Type B pancreatic cell (in vitro differentiated cells): ENCODE data around the gene TPPP. TPM values are rescaled to one million over a fixed set of nuclear protein-coding genes. Genes with fewer than 3 reads are reported as not detected.

Source experiments
- DNase-seq: peaks from one replicate; pipeline ENCODE4 v3.0.0; 2021; ENCODE audit warnings: mixed read lengths; ENCODE audit not compliant: unreplicated experiment; ENCODE audit errors: extremely low spot score
- H3K27ac Mint-ChIP-seq: 2 replicates; pipeline ENCODE4 v1.8.0; 2021; ENCODE audit warnings: mild to moderate bottlenecking, mixed read lengths
- H3K27me3 Mint-ChIP-seq: 2 replicates; pipeline ENCODE4 v1.8.0; 2021; ENCODE audit warnings: mixed read lengths
- H3K36me3 Mint-ChIP-seq: 2 replicates; pipeline ENCODE4 v1.8.0; 2021; ENCODE audit warnings: mixed read lengths
- H3K4me1 Mint-ChIP-seq: one replicate; pipeline ENCODE4 v1.8.0; 2021; ENCODE audit warnings: mixed read lengths; ENCODE audit not compliant: unreplicated experiment
- H3K4me3 Mint-ChIP-seq: 2 replicates; pipeline ENCODE4 v1.8.0; 2021; ENCODE audit warnings: mild to moderate bottlenecking, mixed read lengths
- H3K9me3 Mint-ChIP-seq: 2 replicates; pipeline ENCODE4 v1.8.0; 2021; ENCODE audit warnings: mixed read lengths
- CTCF ChIP-seq: fragments of 200-600 bp; sonication (generic); conservative IDR thresholded peaks from 2 replicates; pipeline ENCODE4 v1.5.0; 2021; ENCODE audit warnings: antibody characterized with exemption, mild to moderate bottlenecking
- total RNA-seq: library from RNA; stranded (reverse); gene quantifications from 2 replicates; pipeline ENCODE4 v1.2.1, GENCODE V29; 2021; ENCODE audit warnings: low replicate concordance

Gene TPPP
- total RNA-seq, 1 donor from 2014 or later, result 5.0 TPM

DNA sequence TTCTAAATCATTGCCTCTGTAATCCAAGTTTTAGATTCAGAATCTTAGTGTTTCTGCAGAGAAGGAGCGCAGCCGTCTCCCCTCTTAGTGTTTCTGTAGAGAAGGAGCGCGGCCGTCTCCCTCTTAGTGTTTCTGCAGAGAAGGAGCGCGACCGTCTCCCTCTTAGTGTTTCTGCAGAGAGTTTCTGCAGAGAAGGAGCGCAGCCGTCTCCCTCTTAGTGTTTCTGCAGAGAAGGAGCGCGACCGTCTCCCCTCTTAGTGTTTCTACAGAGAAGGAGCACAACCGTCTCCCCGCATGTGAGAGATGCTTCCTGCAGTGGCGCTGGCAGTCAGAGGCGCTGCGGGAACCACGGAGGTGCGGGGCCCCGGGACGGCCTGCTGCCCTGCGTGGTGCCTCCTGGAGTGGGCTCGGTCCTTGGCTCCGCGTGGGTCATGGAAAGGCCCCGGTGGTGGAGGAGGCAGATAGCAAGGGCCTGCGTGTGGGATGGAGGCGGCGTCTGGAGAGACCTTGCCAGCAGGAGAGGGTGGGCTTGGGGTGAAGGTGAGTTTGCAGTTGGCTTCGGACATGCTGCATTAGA, 70.1 kb downstream of the TPPP start:
- H3K27me3 Mint-ChIP-seq, result no peaks in the 10 kb centered on the region
- no peak for DNase-seq
- H3K27ac Mint-ChIP-seq, result no peak overlapping the region
- no peak overlapping the region for H3K4me3 Mint-ChIP-seq
- H3K9me3 Mint-ChIP-seq, result no peaks in the 10 kb centered on the region
- TF ChIP-seq CTCF, result no peak
- H3K4me1 Mint-ChIP-seq, result no peaks in the 10 kb centered on the region
- peaks cover 17% of the 10 kb centered on the region for H3K36me3 Mint-ChIP-seq

GRCh38 chr5:622359-622758, 70.8 kb downstream of the TPPP start:
- DNase-seq, result no peak
- Mint-ChIP-seq H3K9me3 (no peaks in the 10 kb centered on the region), H3K27me3 (no peaks in the 10 kb centered on the region), H3K4me1 (no peaks in the 10 kb centered on the region), H3K36me3 (peaks cover 18% of the 10 kb centered on the region), H3K27ac (no peak overlapping the region), H3K4me3 (no peak overlapping the region)
- TF ChIP-seq CTCF, result no peak

GRCh38 chr5:621341-621761, 71.8 kb downstream of the TPPP start:
- no peak for TF ChIP-seq CTCF
- H3K4me1 Mint-ChIP-seq, result peaks cover 4% of the 10 kb centered on the region
- H3K9me3 Mint-ChIP-seq, result no peaks in the 10 kb centered on the region
- no peak overlapping the region for H3K27ac Mint-ChIP-seq
- H3K4me3 Mint-ChIP-seq, result no peak overlapping the region
- no peaks in the 10 kb centered on the region for H3K27me3 Mint-ChIP-seq
- H3K36me3 Mint-ChIP-seq, result peaks cover 15% of the 10 kb centered on the region
- DNase-seq, result no peak

- Mint-ChIP-seq H3K27ac (no peak overlapping the region), H3K4me3 (no peak overlapping the region), H3K27me3 (no peaks in the 10 kb centered on the region), H3K36me3 (peaks cover 19% of the 10 kb centered on the region), H3K9me3 (no peaks in the 10 kb centered on the region), H3K4me1 (peaks cover 6% of the 10 kb centered on the region)
- peak; percentile 51 for DNase-seq
- TF ChIP-seq CTCF, result no peak
Observed at GRCh38 chr5:620586-621180, 72.5 kb downstream of the TPPP start.

DNA sequence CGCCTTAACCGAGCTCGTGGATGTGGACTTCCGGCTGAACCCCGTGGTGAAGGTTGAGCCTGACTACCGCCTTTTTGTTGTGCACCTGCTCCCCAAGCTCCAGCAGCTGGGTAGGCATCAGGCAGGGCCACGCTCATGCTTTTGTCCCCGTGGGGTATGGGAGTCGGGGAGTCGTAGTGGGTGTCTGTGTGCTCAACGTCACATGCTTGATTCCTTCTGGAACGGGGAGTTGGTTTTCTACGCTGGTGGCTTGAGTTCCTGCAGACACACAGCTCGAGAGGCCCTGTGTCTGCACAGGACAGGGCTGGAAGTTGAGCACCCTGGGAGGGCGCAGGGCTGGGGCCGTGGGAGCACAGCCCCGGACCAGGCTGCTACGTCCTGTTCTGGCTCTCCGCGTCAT, 73.0 kb downstream of the TPPP start:
- Mint-ChIP-seq H3K27ac (no peak overlapping the region), H3K27me3 (no peaks in the 10 kb centered on the region), H3K36me3 (peaks cover 24% of the 10 kb centered on the region), H3K9me3 (no peaks in the 10 kb centered on the region), H3K4me1 (peaks cover 6% of the 10 kb centered on the region), H3K4me3 (no peak overlapping the region)
- DNase-seq, result peak; percentile 62
- TF ChIP-seq CTCF, result no peak
